Stimulated activated effector memory CD8-positive, alpha-beta T cell treated with anti-CD3 and anti-CD28 coated beads, Interleukin-12 subunit alpha, Interleukin-12 subunit beta, amount 100 ng/mL, for 72 hours (primary cell): ENCODE results near the gene BEAN1.

ENCODE experiments used
- ATAC-seq: fragments of 150-1000 bp; cut with Tn5 transposase; 2 replicates; pipeline ENCODE4 v1.10.0; 2021
- DNase-seq, 2 donors: peaks; one replicate each; pipeline ENCODE4 v3.0.0; 2021 to 2022; ENCODE audit warnings: low spot score in 2 of 2
- H3K27ac Mint-ChIP-seq: one replicate; pipeline ENCODE4 v1.8.0; 2022; ENCODE audit warnings: mild to moderate bottlenecking, mixed read lengths
- H3K36me3 Mint-ChIP-seq: one replicate; pipeline ENCODE4 v1.8.0; 2022; ENCODE audit warnings: mild to moderate bottlenecking, mixed read lengths
- H3K4me1 Mint-ChIP-seq: one replicate; pipeline ENCODE4 v1.8.0; 2022; ENCODE audit warnings: mixed read lengths
- H3K4me3 Mint-ChIP-seq: one replicate; pipeline ENCODE4 v1.8.0; 2022; ENCODE audit warnings: mild to moderate bottlenecking, mixed read lengths
- H3K9me3 Mint-ChIP-seq: one replicate; pipeline ENCODE4 v1.8.0; 2022; ENCODE audit warnings: mixed read lengths

Gene BEAN1

GRCh38 chr16:66405057-66405783 lies 21.9 kb upstream of the BEAN1 start:
- DNase-seq (no peak), ATAC-seq (no peak)
- Mint-ChIP-seq H3K9me3 (no peaks in the 10 kb centered on the region), H3K4me3 (no peak overlapping the region), H3K27ac (no peak overlapping the region), H3K4me1 (peaks cover 16% of the 10 kb centered on the region), H3K36me3 (no peaks in the 10 kb centered on the region)

GRCh38 chr16:66406534-66407221 lies 20.4 kb upstream of the BEAN1 start:
- peaks cover 16% of the 10 kb centered on the region for H3K4me1 Mint-ChIP-seq
- H3K9me3 Mint-ChIP-seq = no peaks in the 10 kb centered on the region
- no peaks in the 10 kb centered on the region for H3K36me3 Mint-ChIP-seq
- H3K4me3 Mint-ChIP-seq = peak overlapping the region; percentile 75
- DNase-seq (peak; percentile 89 to 97), ATAC-seq (peak; percentile 90)
- H3K27ac Mint-ChIP-seq = no peak overlapping the region

GRCh38 chr16:66408163-66409048 lies 18.7 kb upstream of the BEAN1 start:
- ATAC-seq = peak; percentile 77
- Mint-ChIP-seq H3K4me3 (peak overlapping the region; percentile 60), H3K9me3 (no peaks in the 10 kb centered on the region), H3K4me1 (peaks cover 16% of the 10 kb centered on the region), H3K27ac (peak overlapping the region; percentile 30), H3K36me3 (no peaks in the 10 kb centered on the region)
- DNase-seq = peak in 1 of 2 donors; percentile 62

GRCh38 chr16:66409156-66409555 lies 17.9 kb upstream of the BEAN1 start:
- ATAC-seq = no peak
- no peak overlapping the region for H3K4me3 Mint-ChIP-seq
- no peaks in the 10 kb centered on the region for H3K36me3 Mint-ChIP-seq
- H3K27ac Mint-ChIP-seq = no peak overlapping the region
- H3K4me1 Mint-ChIP-seq = peaks cover 16% of the 10 kb centered on the region
- H3K9me3 Mint-ChIP-seq = no peaks in the 10 kb centered on the region
- no peak for DNase-seq

- no peak overlapping the region for H3K27ac Mint-ChIP-seq
- H3K9me3 Mint-ChIP-seq = no peaks in the 10 kb centered on the region
- H3K4me3 Mint-ChIP-seq = no peak overlapping the region
Observed at GRCh38 chr16:66412182-66412581, 14.9 kb upstream of the BEAN1 start.

GRCh38 chr16:66414891-66415290 lies 12.2 kb upstream of the BEAN1 start:
- no peak for DNase-seq
- no peak overlapping the region for H3K4me3 Mint-ChIP-seq
- H3K36me3 Mint-ChIP-seq = no peaks in the 10 kb centered on the region
- no peak overlapping the region for H3K27ac Mint-ChIP-seq
- no peaks in the 10 kb centered on the region for H3K9me3 Mint-ChIP-seq
- ATAC-seq = no peak
- peaks cover 11% of the 10 kb centered on the region for H3K4me1 Mint-ChIP-seq

More at GRCh38 chr16:66412182-66412581, 14.9 kb upstream of the BEAN1 start:
- no peak for ATAC-seq
- DNase-seq = no peak
- no peaks in the 10 kb centered on the region for H3K36me3 Mint-ChIP-seq
- peaks cover 16% of the 10 kb centered on the region for H3K4me1 Mint-ChIP-seq

GRCh38 chr16:66416136-66416535 lies 11.0 kb upstream of the BEAN1 start:
- Mint-ChIP-seq H3K36me3 (no peaks in the 10 kb centered on the region), H3K4me3 (no peak overlapping the region), H3K4me1 (peaks cover 9% of the 10 kb centered on the region), H3K9me3 (no peaks in the 10 kb centered on the region), H3K27ac (no peak overlapping the region)
- no peak for ATAC-seq
- DNase-seq = no peak

- DNase-seq (no peak), ATAC-seq (no peak)
- Mint-ChIP-seq H3K27ac (no peak overlapping the region), H3K9me3 (no peaks in the 10 kb centered on the region), H3K36me3 (no peaks in the 10 kb centered on the region), H3K4me1 (peaks cover 9% of the 10 kb centered on the region), H3K4me3 (no peak overlapping the region)
Observed at GRCh38 chr16:66416939-66417700, 10.0 kb upstream of the BEAN1 start.

GRCh38 chr16:66418165-66418962 lies 8.7 kb upstream of the BEAN1 start:
- Mint-ChIP-seq H3K9me3 (no peaks in the 10 kb centered on the region), H3K36me3 (no peaks in the 10 kb centered on the region), H3K4me1 (peaks cover 9% of the 10 kb centered on the region), H3K27ac (no peak overlapping the region), H3K4me3 (no peak overlapping the region)
- no peak for DNase-seq
- no peak for ATAC-seq

GRCh38 chr16:66419527-66419926 lies 7.6 kb upstream of the BEAN1 start:
- ATAC-seq = no peak
- Mint-ChIP-seq H3K4me1 (peaks cover 9% of the 10 kb centered on the region), H3K9me3 (no peaks in the 10 kb centered on the region), H3K27ac (no peak overlapping the region), H3K36me3 (no peaks in the 10 kb centered on the region), H3K4me3 (no peak overlapping the region)
- DNase-seq = no peak

GRCh38 chr16:66420396-66420795 lies 6.7 kb upstream of the BEAN1 start:
- H3K9me3 Mint-ChIP-seq = no peaks in the 10 kb centered on the region
- no peak overlapping the region for H3K27ac Mint-ChIP-seq
- H3K4me1 Mint-ChIP-seq = peaks cover 9% of the 10 kb centered on the region
- no peak overlapping the region for H3K4me3 Mint-ChIP-seq
- H3K36me3 Mint-ChIP-seq = no peaks in the 10 kb centered on the region
- ATAC-seq (no peak), DNase-seq (no peak)

GRCh38 chr16:66421891-66422290 lies 5.2 kb upstream of the BEAN1 start:
- ATAC-seq = no peak
- Mint-ChIP-seq H3K4me3 (no peak overlapping the region), H3K27ac (no peak overlapping the region), H3K9me3 (no peaks in the 10 kb centered on the region), H3K36me3 (no peaks in the 10 kb centered on the region), H3K4me1 (peaks cover 14% of the 10 kb centered on the region)
- no peak for DNase-seq

GRCh38 chr16:66422366-66422765 lies 4.7 kb upstream of the BEAN1 start:
- Mint-ChIP-seq H3K36me3 (no peaks in the 10 kb centered on the region), H3K4me1 (peaks cover 14% of the 10 kb centered on the region), H3K27ac (no peak overlapping the region), H3K9me3 (no peaks in the 10 kb centered on the region), H3K4me3 (no peak overlapping the region)
- DNase-seq = no peak
- ATAC-seq = no peak

- Mint-ChIP-seq H3K4me1 (peaks cover 11% of the 10 kb centered on the region), H3K4me3 (no peak overlapping the region), H3K27ac (no peak overlapping the region), H3K9me3 (no peaks in the 10 kb centered on the region), H3K36me3 (no peaks in the 10 kb centered on the region)
- DNase-seq (no peak), ATAC-seq (no peak)
Observed at GRCh38 chr16:66423177-66423576, 3.9 kb upstream of the BEAN1 start.
